HG02588 (cell line): ENCODE data around the gene UTP3.
A peak's percentile ranks its signal among the peaks of the same experiment; 100 is the strongest.
"Not testable (repeated sequence)": the region's sequence is repeated elsewhere in the genome, so short reads cannot be mapped to it uniquely, and the experiment has no call there.

Source experiments
- ATAC-seq: cut with Tn5 transposase; IDR thresholded peaks from one replicate; pipeline ENCODE4 v1.9.1; 2021; ENCODE audit warnings: mild to moderate bottlenecking, moderate library complexity; ENCODE audit not compliant: unreplicated experiment

UTP3 gene

DNA sequence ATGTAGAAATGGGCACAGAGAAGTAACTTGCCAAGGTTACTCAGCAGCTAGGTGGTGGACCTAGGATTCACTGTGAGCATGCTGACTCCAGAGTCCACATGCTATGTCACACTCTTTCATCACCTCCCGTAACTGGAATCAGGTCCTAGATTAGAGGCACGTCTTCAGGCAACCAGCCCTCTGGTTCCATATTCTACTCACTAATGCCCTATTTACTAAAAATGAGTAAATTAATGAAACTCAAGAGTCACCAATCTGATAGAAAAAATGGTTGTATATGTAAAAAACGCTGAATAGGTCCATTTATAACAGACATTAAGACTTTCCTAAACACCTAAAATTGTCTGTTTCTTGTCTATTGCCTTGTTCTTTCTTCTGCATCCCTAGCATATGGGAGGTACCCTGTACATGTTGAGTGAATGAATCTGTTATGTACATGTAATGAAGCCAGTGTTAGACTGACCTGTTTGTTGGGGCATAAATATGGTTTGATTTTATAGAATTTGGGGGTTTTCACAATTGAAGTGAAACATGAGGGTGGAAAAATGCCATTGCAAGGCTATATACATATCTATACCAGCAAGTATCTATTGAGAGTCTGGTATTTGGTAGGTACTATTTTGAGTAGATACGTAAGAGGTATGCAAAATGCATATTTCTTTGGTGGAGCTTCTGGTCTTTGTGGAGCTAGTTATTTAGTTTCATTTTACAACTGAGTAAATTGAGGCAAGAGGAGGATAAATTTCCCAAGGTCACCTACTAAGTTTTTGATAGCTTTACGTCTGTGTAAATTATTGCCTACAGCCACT is 26.0 kb downstream of the UTP3 start:
- ATAC-seq: peak; percentile 52

DNA sequence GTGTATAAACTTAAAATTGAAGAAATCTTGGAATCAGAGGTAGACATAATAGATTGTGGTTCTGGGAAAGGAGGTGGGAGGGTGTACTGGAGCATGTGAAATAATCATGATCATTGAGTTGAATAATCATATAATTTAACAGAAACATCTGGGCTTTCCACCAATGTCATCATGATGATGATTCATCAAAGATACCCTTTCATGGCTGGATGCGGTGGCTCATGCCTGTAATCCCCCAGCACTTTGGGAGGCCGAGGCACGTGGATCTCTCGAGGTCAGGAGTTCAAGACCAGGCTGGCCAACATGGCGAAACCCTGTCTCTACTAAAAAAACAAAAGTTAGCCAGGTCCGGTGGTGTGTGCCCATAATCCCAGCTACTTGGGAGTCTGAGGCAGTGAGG is 26.8 kb downstream of the UTP3 start:
- ATAC-seq: no peak

DNA sequence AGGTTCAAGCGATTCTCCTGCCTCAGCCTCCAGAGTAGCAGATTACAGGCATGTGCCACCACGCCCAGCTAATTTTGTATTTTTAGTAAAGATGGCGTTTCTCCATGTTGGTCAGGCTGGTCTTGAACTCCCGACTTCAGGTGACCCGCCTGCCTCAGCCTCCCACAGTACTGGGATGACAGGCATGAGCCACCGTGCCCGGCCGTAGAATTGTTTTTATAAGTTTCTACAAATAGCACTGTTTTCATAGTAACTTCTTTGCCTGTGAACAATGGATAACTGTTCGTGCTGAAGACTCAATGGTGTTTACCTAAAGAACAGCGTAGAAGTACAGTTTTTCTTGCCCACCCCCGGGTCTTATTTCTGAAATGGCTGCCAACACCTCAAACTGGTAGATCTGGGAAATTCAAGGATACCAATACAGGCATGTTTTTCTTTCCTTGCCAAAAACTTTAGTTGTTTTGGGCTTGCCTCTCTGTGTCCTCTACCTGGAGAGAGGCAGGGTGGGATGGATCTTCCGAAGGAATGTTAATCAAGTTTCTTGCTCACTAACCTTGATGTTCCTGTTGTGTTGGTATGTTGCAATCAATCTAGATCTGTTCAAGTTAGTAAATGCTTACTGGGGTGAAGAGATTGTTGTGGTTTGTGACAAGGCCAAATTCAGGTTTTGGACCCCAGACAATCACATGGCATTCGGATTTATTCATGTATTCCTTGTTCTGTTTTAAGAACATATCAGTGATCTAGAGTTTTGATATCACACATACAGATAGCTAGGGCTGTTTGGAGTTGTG is 30.7 kb downstream of the UTP3 start:
- no peak for ATAC-seq

DNA sequence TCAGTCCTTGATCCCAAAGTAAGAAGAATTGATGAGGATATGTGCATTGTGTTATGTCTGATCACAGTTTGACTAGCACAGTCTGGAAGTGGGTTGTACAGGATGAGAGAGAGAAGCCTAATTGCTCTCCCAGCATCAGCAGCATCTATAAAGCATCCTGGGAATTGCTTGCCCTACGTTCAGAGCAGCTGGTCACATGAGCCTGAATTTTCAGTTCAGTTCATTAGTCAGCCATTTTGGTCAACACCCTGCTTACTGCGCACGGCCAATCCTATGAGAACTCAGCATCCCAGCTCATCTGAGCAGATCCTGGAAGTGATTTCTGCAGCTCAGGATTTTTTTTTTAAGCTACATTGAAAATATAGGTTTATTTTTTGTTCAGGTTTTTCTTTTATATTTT is 33.4 kb downstream of the UTP3 start, which contains the start of gene RUFY3:
Gene RUFY3 (plus strand): TSS at position 218 of the 400 bp plus-strand sequence. CDS start 610 bp downstream, outside the sequence.
- ATAC-seq: no peak

DNA sequence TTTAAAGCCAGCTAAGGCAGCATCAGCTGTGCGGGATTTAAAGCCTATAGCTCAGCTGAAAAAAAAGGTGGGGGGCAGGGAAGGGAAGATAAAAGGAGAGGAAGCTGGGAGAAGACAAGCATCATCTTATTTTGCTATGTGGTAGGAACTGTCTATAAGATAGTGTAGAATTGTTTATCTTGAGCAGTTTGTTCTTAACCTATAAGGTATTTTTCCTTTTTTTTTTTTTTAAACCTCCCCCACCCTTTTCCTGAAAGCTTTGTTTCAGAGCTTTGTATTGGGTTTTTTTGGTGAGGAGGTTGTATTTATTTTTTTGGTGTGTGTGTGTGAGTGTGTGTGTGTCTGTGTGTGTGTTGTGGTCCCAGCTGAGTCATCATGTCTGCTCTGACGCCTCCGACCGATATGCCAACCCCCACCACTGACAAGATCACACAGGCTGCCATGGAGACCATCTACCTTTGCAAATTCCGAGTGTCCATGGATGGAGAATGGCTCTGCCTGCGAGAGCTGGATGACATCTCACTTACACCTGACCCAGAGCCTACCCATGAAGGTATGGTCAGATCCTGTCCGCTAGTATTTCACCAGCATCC is 34.0 kb downstream of the UTP3 start:
- no peak for ATAC-seq

DNA sequence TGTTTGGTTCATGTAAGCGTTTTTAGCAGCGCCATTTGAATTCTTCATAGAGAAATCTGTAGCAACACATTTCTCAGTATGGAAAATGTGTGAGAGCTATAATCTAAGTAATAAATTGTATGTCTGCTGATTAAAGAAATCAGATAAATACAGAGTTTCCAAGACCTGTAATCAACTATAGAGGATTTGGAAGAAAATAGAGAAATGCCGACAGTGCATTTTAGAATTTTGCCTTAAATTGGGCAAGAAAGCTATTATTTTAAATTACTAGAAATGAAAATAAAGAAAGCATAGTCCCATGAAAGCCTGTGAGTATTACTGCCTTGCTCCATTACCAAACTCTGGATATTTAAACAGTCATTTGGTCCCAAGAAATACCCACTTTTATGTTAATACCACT is 36.1 kb downstream of the UTP3 start:
- no peak for ATAC-seq

DNA sequence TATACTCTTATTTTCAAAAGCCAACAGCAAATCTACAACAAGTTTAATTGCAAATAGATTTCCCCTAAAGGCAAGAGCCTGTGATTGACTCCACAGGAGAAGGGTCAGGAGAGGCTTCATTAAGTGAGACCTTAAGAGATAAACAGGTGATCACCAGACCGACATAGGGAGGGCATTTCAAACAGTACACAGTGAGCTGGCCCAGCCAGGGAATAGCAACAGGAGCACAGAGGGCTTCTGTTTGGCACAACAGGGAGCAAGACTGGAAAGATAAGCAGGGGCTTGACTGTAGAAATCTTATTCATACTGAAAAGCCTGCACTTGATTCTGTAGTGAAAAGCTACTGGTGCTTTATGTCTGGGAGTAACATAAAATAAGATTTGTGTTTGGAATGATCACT is 37.3 kb downstream of the UTP3 start:
- no peak for ATAC-seq

DNA sequence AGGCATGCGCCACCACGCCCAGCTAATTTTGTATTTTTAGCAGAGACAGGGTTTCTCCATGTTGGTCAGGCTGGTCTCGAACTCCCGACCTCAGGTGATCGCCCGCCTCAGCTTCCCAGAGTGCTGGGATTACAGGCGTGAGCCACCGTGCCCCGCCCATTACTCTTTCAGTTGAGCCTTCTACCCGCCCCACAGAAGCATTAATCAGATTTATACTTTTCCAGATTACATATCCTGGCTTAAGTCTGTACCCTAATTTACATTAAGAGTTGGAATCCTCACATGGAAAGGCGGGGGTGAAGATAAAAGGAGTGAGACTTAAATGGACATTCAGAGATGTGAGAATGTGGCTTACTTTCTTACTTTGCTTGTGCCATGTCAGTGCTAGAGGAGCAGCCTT is 38.2 kb downstream of the UTP3 start:
- ATAC-seq: not testable (repeated sequence)

DNA sequence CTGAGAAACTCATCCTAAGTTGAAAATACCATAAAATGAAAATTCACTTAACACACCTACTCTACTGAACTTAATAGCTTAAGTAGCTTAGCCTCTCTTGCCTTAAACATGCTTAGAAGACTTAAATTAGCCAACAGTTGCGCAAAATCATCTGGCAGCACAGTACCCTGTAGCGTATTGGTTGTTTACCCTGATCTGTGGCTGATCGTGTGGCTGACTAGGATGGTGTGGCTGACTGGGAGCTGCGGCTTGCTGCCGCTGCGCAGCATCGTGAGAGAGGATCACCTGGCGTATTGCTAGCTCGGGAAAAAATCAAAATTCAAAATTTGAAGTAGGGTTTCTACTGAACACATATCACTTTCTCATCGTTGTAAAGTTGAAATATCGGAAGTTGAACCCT is 39.8 kb downstream of the UTP3 start:
- no peak for ATAC-seq

DNA sequence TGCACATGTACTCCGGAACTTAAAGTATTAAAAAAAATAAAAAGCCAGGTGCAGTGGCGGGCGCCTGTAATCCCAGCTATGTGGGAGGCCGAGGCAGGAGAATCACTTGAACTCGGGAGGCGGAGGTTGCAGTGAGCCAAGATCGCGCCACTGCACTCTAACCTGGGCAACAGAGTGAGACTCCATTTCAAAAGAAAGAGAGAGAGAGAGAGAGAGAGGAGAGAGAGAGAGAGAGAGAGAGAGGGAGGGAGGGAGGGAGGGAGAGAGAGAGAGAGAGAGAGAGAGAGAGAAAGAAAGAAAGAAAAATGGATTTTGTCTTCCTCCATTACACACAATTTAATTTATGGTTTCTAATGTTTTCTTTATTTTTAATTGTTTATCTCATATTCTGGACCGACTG is 44.5 kb downstream of the UTP3 start:
- not testable (repeated sequence) for ATAC-seq

DNA sequence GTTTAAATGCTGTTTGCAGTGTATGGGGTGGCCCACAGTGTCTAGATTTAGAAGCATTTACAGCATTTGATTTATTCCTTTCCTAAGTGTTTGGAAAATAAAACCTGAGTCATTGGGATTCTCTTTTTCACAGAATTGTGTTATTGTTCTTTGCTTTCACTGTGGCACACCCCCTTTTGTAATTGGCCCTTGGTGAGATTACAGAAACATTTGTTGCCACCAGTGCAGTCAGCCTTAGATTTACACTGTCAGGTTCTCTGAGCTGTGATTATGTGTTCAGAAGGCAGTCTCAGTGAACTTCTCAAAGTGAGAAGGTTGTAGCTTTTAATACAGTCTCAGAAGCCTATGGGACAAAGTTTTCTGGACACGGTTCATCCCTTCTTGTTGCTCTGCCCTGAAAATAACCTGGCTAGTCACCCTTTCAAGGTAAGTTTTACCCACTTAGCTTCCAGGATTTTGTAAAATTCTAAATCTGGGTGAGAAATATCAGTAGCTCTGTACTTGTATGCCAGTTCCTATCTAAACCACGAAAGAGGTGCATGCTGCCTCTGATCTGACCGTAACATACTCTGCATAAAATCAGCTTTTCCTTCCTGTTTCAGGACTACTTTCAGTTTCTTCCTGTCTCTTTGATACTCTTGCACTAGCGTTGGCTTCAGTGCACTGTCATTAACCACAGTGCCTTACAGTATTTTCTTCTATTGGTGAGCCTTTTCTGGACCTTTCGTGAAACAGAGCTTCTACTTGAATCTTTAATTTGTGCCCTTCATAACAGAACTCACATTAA is 46.0 kb downstream of the UTP3 start:
- ATAC-seq: peak; percentile 86

DNA sequence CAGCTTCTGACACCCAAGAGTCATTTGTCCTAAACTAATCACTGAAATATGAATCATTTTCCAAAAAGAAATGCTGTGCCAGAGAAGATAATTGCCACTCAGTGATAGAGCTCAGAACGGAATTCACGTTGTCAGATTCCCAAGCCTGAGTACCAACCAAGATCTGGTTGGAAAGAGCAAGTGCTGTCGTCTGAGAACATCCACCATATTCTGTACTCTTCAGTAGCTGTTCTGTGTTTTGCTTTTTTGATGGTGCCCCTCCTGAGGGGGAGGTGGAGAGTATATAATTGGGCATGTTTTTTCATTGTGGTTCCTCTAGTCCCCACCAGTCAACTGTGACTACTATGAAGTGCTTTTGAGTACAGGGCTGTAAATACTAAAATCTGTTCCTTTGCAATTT is 46.6 kb downstream of the UTP3 start:
- peak; percentile 14 for ATAC-seq

DNA sequence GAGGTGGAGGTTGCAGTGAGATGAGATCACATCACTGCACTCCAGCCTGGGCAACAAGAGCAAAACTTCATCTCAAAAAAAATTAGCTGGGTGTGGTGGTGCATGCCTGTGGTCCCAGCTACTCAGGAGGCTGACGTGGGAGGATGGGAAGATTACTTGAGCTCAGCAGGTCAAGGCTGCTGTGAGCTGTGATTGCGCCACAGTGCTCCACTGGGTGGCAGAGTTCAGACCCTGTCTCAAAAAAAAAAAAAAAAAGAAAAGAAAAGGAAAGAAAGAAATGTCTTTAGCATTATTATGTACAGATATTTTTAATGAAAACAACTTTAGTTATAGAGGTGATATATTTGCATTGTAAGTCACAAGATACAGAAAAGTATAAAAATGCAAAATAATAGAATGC is 47.6 kb downstream of the UTP3 start:
- ATAC-seq: not testable (repeated sequence)

DNA sequence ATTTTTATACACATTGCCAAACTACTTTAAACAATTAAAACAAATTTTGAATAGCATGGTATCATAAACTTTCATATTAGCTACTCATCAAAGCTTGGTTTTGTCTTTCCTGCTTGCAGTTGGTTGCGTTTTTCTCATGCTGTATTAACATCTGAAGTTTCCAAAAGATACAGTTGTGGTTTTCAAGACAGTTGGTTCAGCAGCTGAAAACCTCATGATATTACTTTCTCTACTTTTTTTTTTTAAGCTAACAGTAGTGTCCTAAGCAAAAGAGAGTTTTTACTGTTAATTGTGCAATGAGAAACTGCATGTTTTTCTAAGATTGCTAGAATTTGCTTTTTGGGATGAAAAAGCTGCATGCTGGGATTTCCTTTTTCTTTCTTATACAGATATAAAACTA is 48.7 kb downstream of the UTP3 start:
- no peak for ATAC-seq

DNA sequence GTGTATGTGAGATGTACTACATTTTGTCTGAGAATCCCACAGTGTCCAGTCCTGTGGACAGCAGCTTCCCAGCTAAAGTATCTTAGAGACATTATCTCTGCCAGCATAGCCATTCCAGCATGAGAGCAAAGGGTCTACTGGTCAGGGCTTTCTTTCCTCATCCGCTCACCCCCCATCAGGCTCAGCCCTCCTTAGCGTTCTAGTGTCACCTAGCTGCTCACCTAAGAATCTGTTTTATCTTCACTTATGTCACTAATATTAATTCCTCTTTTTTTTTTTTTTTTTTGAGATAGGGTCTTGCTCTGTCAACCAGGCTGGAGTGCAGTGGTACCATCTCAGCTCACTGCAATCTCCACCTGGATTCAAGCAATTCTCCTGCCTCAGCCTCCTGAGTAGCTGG is 49.1 kb downstream of the UTP3 start:
- no peak for ATAC-seq

DNA sequence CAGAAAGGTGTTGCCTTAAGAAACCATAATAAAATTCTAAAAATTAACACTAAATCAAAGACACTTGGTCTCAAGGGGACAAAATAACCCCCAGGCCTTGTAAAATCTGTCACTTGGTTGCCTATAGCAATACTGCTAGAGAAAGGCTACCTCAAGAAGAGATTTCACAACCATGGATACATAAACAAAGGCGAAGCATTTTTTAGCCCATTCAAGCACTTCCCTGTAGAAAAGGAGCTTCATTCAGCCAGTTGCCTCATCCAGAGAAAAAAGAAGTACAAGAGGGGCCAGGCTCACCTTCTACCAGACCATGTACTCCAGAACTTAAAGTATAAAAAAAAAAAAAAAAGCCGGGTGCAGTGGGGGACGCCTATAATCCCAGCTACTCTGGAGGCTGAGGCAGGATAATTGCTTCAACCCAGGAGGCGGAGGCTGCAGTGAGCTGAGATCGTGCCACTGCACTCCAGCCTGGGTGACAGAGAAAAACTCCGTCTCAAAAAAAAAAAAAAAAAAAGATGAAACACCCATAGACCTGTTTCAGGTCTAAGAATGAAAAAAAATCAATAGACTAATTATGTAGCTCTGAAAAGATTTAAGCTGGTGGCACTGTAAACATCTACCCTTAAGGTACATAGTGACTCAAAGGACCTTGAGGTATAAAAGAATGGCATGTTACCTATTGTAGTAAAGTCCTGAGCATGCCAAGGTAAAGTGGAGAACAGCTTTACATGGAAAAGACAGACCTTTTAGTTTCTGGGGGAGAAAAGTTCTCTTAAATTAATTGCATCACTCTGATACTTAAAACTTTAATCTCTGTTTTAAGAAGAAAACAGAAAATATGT is 51.4 kb downstream of the UTP3 start:
- no peak for ATAC-seq
